GM18858 (cell line): Measurements from ENCODE around the gene ANKRD10.
"Not testable (repeated sequence)": the region's sequence is repeated elsewhere in the genome, so short reads cannot be mapped to it uniquely, and the experiment has no call there.

Experiments
- ATAC-seq: cut with Tn5 transposase; IDR thresholded peaks from one replicate; pipeline ENCODE4 v1.9.1; 2021; ENCODE audit not compliant: unreplicated experiment

The ANKRD10 gene

GRCh38 chr13:110869805-110870706 is 44.8 kb downstream of the ANKRD10 start:
- ATAC-seq = no peak

- no peak for ATAC-seq
Measured at GRCh38 chr13:110869231-110869804, 45.6 kb downstream of the ANKRD10 start.

GRCh38 chr13:110868720-110869119 is 46.1 kb downstream of the ANKRD10 start:
- ATAC-seq = no peak

GRCh38 chr13:110867380-110867779 is 47.5 kb downstream of the ANKRD10 start:
- no peak for ATAC-seq

- no peak for ATAC-seq
Measured at GRCh38 chr13:110866491-110867170, 48.2 kb downstream of the ANKRD10 start.

GRCh38 chr13:110863685-110864084 is 51.2 kb downstream of the ANKRD10 start:
- ATAC-seq = no peak

GRCh38 chr13:110860983-110861382 is 53.9 kb downstream of the ANKRD10 start:
- ATAC-seq = no peak

- ATAC-seq = no peak
Measured at GRCh38 chr13:110856942-110857835, 57.7 kb downstream of the ANKRD10 start.

- ATAC-seq = no peak
Measured at GRCh38 chr13:110855363-110855762, 59.5 kb downstream of the ANKRD10 start.

GRCh38 chr13:110854866-110855265 is 60.0 kb downstream of the ANKRD10 start:
- ATAC-seq = no peak

GRCh38 chr13:110853235-110853721 is 61.6 kb downstream of the ANKRD10 start:
- no peak for ATAC-seq

- ATAC-seq = no peak
Measured at GRCh38 chr13:110850840-110851239, 64.0 kb downstream of the ANKRD10 start.

- ATAC-seq = no peak
Measured at GRCh38 chr13:110850006-110850405, 64.9 kb downstream of the ANKRD10 start.

GRCh38 chr13:110845520-110845919 is 69.3 kb downstream of the ANKRD10 start:
- no peak for ATAC-seq

GRCh38 chr13:110841846-110842245 is 73.0 kb downstream of the ANKRD10 start:
- ATAC-seq = no peak

- ATAC-seq = no peak
Measured at GRCh38 chr13:110841406-110841805, 73.5 kb downstream of the ANKRD10 start.

GRCh38 chr13:110838867-110839538 is 75.9 kb downstream of the ANKRD10 start:
- ATAC-seq = no peak

- no peak for ATAC-seq
Measured at GRCh38 chr13:110838116-110838515, 76.8 kb downstream of the ANKRD10 start.

- ATAC-seq = not testable (repeated sequence)
Measured at GRCh38 chr13:110837397-110838061, 77.3 kb downstream of the ANKRD10 start.

GRCh38 chr13:110836605-110836903 is 78.3 kb downstream of the ANKRD10 start:
- ATAC-seq = no peak
